GM19099 (cell line): ENCODE data around the gene GRIN3B.

ENCODE experiments used
- POLR2A ChIP-seq: IDR thresholded peaks from 3 replicates; pipeline ENCODE4 v1.6.1; 2011; ENCODE audit warnings: low read depth; ENCODE audit not compliant: insufficient read length; ENCODE audit errors: extremely low read depth

GRIN3B gene

GRCh38 chr19:1046836-1047695, 46.8 kb downstream of the GRIN3B start:
- TF ChIP-seq POLR2A = no peak

GRCh38 chr19:1047696-1048147, 47.5 kb downstream of the GRIN3B start:
- TF ChIP-seq POLR2A = no peak

GRCh38 chr19:1049106-1049505, 48.9 kb downstream of the GRIN3B start:
- TF ChIP-seq POLR2A = no peak

GRCh38 chr19:1049800-1050199, 49.6 kb downstream of the GRIN3B start:
- TF ChIP-seq POLR2A = no peak

GRCh38 chr19:1050989-1051788, 51.0 kb downstream of the GRIN3B start:
- TF ChIP-seq POLR2A = no peak

- no peak for TF ChIP-seq POLR2A
Measured at GRCh38 chr19:1051791-1052190, 51.6 kb downstream of the GRIN3B start.

GRCh38 chr19:1052349-1052975, 52.2 kb downstream of the GRIN3B start:
- TF ChIP-seq POLR2A = no peak

GRCh38 chr19:1053176-1054101, 53.2 kb downstream of the GRIN3B start:
- no peak for TF ChIP-seq POLR2A

- TF ChIP-seq POLR2A = no peak
Measured at GRCh38 chr19:1054102-1055027, 54.1 kb downstream of the GRIN3B start.

GRCh38 chr19:1055028-1055425, 54.8 kb downstream of the GRIN3B start:
- no peak for TF ChIP-seq POLR2A

GRCh38 chr19:1055886-1056620, 55.8 kb downstream of the GRIN3B start:
- TF ChIP-seq POLR2A = no peak

GRCh38 chr19:1057176-1057855, 57.1 kb downstream of the GRIN3B start:
- TF ChIP-seq POLR2A = no peak
